HG03575 (cell line): Measurements from ENCODE around the gene CSNK1A1.
"Not testable (repeated sequence)": the region's sequence is repeated elsewhere in the genome, so short reads cannot be mapped to it uniquely, and the experiment has no call there.

ENCODE experiments used
- ATAC-seq: cut with Tn5 transposase; IDR thresholded peaks from one replicate; pipeline ENCODE4 v1.9.1; 2021; ENCODE audit not compliant: unreplicated experiment, insufficient number of reproducible peaks, low FRiP score; ENCODE audit errors: extremely low read depth

Gene CSNK1A1

GRCh38 chr5:149540089-149540488 lies 11.2 kb downstream of the CSNK1A1 start:
- ATAC-seq = no peak

- ATAC-seq = no peak
Measured at GRCh38 chr5:149537374-149537975, 13.8 kb downstream of the CSNK1A1 start.

- not testable (repeated sequence) for ATAC-seq
Measured at GRCh38 chr5:149535787-149536186, 15.5 kb downstream of the CSNK1A1 start.

- ATAC-seq = no peak
Measured at GRCh38 chr5:149532413-149532812, 18.8 kb downstream of the CSNK1A1 start.

GRCh38 chr5:149529463-149529862 lies 21.8 kb downstream of the CSNK1A1 start:
- no peak for ATAC-seq

- ATAC-seq = no peak
Measured at GRCh38 chr5:149528281-149529060, 22.8 kb downstream of the CSNK1A1 start.

GRCh38 chr5:149526845-149527590 lies 24.2 kb downstream of the CSNK1A1 start:
- no peak for ATAC-seq

GRCh38 chr5:149521739-149522685 lies 29.2 kb downstream of the CSNK1A1 start:
- ATAC-seq = no peak

GRCh38 chr5:149519601-149520000 lies 31.6 kb downstream of the CSNK1A1 start:
- no peak for ATAC-seq

- no peak for ATAC-seq
Measured at GRCh38 chr5:149518620-149519019, 32.6 kb downstream of the CSNK1A1 start.

DNA sequence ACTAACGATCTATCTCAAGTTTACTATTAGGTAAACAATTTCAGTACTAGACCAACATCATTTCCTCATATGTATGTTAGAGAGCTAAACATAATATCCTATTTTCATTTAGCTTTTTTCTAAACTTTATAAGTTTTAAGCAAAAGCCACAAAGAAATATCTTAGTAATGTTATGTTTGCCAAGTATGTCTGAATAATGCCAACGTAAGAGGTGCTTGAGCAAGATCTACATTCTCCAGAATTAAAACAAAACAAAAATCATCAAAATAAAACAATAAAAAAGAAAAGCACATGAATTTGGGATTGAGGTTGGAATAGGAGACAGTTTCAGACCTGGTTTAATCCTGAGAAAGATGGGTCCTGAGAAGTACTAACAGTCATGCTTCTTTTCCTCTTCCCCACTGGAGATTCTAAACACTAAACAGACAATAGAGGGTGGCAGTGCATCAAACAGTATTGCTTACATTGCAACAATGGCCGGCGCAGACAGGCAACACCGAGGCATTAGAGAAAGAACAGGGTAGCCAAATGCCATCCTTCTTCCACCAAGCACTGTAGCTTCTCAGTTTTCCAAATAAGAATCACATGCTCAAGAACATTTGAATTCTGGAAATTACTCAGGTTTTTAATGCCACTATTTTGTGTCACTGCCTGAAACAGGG lies 33.6 kb downstream of the CSNK1A1 start:
- ATAC-seq = no peak

GRCh38 chr5:149514512-149514911 lies 36.7 kb downstream of the CSNK1A1 start:
- ATAC-seq = no peak

DNA sequence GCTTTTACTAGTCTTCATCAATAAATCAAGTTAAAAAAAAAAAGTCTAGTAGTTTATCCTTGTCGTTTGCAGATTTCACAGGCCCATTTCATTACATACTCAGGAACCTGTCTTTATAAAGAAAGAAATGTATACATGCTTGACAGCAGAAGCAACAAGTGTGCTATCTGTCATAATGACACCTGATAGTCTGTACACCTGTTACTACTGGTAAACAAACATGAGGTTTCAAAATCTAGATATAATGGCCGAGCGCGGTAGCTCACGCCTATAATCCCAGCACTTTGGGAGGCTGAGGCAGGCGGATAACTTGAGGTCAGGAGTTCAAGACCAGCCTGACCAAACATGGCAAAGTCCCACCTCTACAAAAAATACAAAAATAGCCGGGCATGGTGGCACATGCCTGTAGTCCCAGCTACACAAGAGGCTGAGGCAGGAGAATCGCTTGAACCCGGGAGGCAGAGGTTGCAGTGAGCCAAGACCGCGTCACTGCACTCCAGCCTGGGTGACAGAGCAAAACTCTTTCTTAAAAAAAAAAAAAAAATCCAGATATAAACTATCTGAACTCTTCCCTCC lies 37.8 kb downstream of the CSNK1A1 start:
- ATAC-seq = not testable (repeated sequence)

DNA sequence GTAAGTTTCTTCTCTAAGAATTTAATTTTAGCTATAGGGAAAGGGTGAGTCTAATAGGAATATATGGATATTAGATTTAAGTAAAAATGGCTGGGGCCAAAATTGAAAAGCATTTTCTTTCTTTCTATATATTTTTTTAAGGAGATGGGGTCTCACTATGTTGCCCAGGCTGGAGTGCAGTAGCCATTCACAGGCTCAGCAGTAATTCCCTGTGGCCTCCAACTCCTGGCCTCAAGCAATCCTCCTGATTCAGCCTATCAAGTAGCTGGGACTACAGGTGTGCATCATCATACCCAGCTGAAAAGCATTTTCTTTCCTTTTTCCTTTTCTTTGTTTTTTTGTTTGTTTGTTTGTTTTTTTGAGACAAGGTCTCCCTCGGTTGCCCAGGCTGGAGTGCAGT lies 41.1 kb downstream of the CSNK1A1 start:
- ATAC-seq = no peak

- no peak for ATAC-seq
Measured at GRCh38 chr5:149504677-149505076, 46.6 kb downstream of the CSNK1A1 start.

- ATAC-seq = no peak
Measured at GRCh38 chr5:149503006-149503405, 48.2 kb downstream of the CSNK1A1 start.

DNA sequence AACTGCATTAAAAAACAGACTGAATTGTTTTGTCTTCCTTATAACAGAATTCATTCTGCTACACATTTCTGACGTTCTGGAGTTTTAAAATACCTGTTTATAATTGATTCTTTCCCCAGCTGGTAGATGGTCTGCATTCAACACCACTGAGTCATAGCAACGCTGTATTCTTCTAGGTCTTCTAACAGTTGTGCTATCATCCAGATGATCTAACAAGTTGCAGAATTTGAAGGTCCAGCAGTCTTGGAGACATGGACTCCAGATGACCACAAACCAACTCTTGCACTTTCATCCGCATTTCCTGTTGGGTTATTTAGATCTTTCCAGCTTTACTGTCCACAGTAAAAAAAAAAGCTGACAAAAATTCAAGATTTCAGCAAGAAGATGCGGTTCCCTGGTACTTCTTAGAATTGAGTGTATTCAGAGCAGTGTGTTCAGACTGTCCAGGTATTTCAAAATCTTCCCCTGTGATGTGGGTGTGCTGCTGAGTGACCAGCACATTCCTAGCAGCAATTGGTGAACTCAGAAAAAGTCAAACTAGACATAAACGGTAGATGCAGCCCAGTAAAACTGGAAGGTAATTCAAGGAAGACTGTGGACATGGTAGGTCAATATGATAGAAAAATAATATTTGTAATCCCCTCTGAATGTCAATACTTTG lies 50.2 kb downstream of the CSNK1A1 start:
- no peak for ATAC-seq
